Gastroesophageal sphincter (tissue), 4 donors: ENCODE measurements around the gene REPIN1. TPM values are rescaled to one million over a fixed set of nuclear protein-coding genes. Genes with fewer than 3 reads are reported as not detected.
A peak's percentile ranks its signal among the peaks of the same experiment; 100 is the strongest.

Experiments used
- ATAC-seq: fragments of 150-250 bp; one replicate; pipeline ENCODE4 v1.9.1; 2016; ENCODE audit warnings: mild to moderate bottlenecking, moderate library complexity
- H3K27ac ChIP-seq, 4 donors: fragments of 200-600 bp; sonication (generic) in 3 of 4; 1 replicate in 3 of 4; 2 replicates in 1 of 4; pipeline ENCODE4 v1.5.1; 2016 to 2019
- H3K27me3 ChIP-seq: fragments of 200-600 bp; sonication (generic); one replicate; pipeline ENCODE4 v1.5.1; 2019
- H3K36me3 ChIP-seq, 2 donors: fragments of 200-600 bp; sonication (generic); one replicate each; pipeline ENCODE4 v1.5.1; 2019; ENCODE audit warnings: control low read depth in 1 of 2
- H3K4me1 ChIP-seq, 3 donors: fragments of 200-600 bp; sonication (generic); 1 replicate in 2 of 3; 2 replicates in 1 of 3; pipeline ENCODE4 v1.5.1; 2016 to 2019; ENCODE audit warnings: control low read depth in 2 of 3
- H3K4me3 ChIP-seq, 2 donors: fragments of 200-600 bp; sonication (generic); one replicate each; pipeline ENCODE4 v1.5.1; 2019; ENCODE audit warnings: mild to moderate bottlenecking in 1 of 2, moderate library complexity in 1 of 2
- H3K9me3 ChIP-seq, 3 donors: fragments of 200-600 bp; sonication (generic); one replicate each; pipeline ENCODE4 v1.5.1; 2017 to 2019; ENCODE audit warnings: control low read depth in 2 of 3
- CTCF ChIP-seq, 4 experiments: fragments of 200-600 bp in 2 of 4; fragments of 450-650 bp in 2 of 4; sonication (generic) in 1 of 4; IDR thresholded peaks; one replicate each; pipeline ENCODE4 v1.5.1; 2017 to 2019; ENCODE audit warnings: antibody characterized with exemption in 4 of 4, mild to moderate bottlenecking in 2 of 4, moderate library complexity in 2 of 4
- EP300 ChIP-seq: sonication (generic); formaldehyde crosslinking; IDR thresholded peaks from one replicate; pipeline ENCODE4 v1.6.1; 2017; ENCODE audit warnings: antibody characterized with exemption, mild to moderate bottlenecking
- POLR2A ChIP-seq, 2 donors: fragments of 450-650 bp; IDR thresholded peaks; one replicate each; pipeline ENCODE4 v1.6.1; 2017; ENCODE audit warnings: antibody characterized with exemption in 2 of 2, mild to moderate bottlenecking in 2 of 2, moderate library complexity in 1 of 2
- POLR2AphosphoS5 ChIP-seq: sonication (generic); formaldehyde crosslinking; IDR thresholded peaks from one replicate; pipeline ENCODE4 v1.6.1; 2017; ENCODE audit warnings: antibody characterized with exemption
- WGBS, 2 donors: methylation state at CpG; one replicate each; pipeline ENCODE4 v1.1.5; 2018; ENCODE audit warnings: low coverage in 1 of 2; 5-methylcytosine and 5-hydroxymethylcytosine counted together
- total RNA-seq, 4 donors: library from RNA; depleted of rRNA; stranded (reverse); fragments of >200 nt; gene quantifications; one replicate each; pipeline ENCODE4 v1.1.0, GENCODE V29; 2016

REPIN1 gene
- total RNA-seq, 4 donors from 2014 or later: 72.7 to 132 (median 102) TPM

- H3K4me1 ChIP-seq: peaks cover 0 to 43% (median 30%) of the 10 kb centered on the region in 3 donors
- WGBS, 2 donors: 81 to 94% methylated on average over 3 to 5 of the region's 18 CpGs
- H3K27ac ChIP-seq: peak overlapping the region in 2 of 4 donors; percentile 86 to 90
- peaks cover 0 to 50% of the 10 kb centered on the region in 2 donors for H3K36me3 ChIP-seq
- no peak overlapping the region for H3K4me3 ChIP-seq
- H3K27me3 ChIP-seq: no peaks in the 10 kb centered on the region
- TF ChIP-seq POLR2A (IDR thresholded peaks at IDR 0.05): no peak
- ATAC-seq: no peak
- no peaks in the 10 kb centered on the region for H3K9me3 ChIP-seq
These were observed 35.6 kb upstream of the REPIN1 start for GRCh38 chr7:150332852-150333635.

- Histone ChIP-seq H3K4me3 (no peak overlapping the region), H3K4me1 (peaks cover 0 to 49% (median 35%) of the 10 kb centered on the region in 3 donors), H3K27ac (peak overlapping the region in 2 of 4 donors; percentile 86 to 90), H3K9me3 (no peaks in the 10 kb centered on the region), H3K36me3 (peaks cover 0 to 50% of the 10 kb centered on the region in 2 donors), H3K27me3 (no peaks in the 10 kb centered on the region)
- TF ChIP-seq EP300 (no peak), POLR2AphosphoS5 (no peak), POLR2A (IDR thresholded peaks at IDR 0.05) (no peak), CTCF (IDR thresholded peaks at IDR 0.05) (no peak)
- no peak for ATAC-seq
- WGBS, 2 donors: 43 to 100% methylated on average over 1 to 4 of the region's 10 CpGs
These were observed 35.0 kb upstream of the REPIN1 start for GRCh38 chr7:150333659-150334058.

GRCh38 chr7:150334108-150334507, 34.5 kb upstream of the REPIN1 start:
- Histone ChIP-seq H3K4me1 (peaks cover 0 to 54% (median 38%) of the 10 kb centered on the region in 3 donors), H3K27ac (peak overlapping the region in 3 of 4 donors; percentile 82 to 90 (median 86)), H3K36me3 (peaks cover 0 to 49% of the 10 kb centered on the region in 2 donors), H3K27me3 (no peaks in the 10 kb centered on the region), H3K4me3 (no peak overlapping the region), H3K9me3 (no peaks in the 10 kb centered on the region)
- WGBS, 2 donors: 77 to 78% methylated on average over 3 to 6 of the region's 8 CpGs
- TF ChIP-seq POLR2A (IDR thresholded peaks at IDR 0.05): no peak
- TF ChIP-seq CTCF (IDR thresholded peaks at IDR 0.05): no peak
- TF ChIP-seq EP300: no peak
- TF ChIP-seq POLR2AphosphoS5: no peak
- ATAC-seq: no peak

- Histone ChIP-seq H3K27ac (peak overlapping the region; percentile 3 to 90 (median 84)), H3K4me3 (no peak overlapping the region), H3K4me1 (peaks cover 0 to 65% (median 44%) of the 10 kb centered on the region in 3 donors), H3K9me3 (no peaks in the 10 kb centered on the region), H3K27me3 (no peaks in the 10 kb centered on the region), H3K36me3 (peaks cover 0 to 37% of the 10 kb centered on the region in 2 donors)
- 13 to 18% methylated on average over 3 to 7 of the region's 7 CpGs for WGBS, 2 donors
- ATAC-seq: peak; percentile 46
- TF ChIP-seq POLR2A (IDR thresholded peaks at IDR 0.05) (no peak), POLR2AphosphoS5 (peak; percentile 69)
These were observed 33.4 kb upstream of the REPIN1 start for GRCh38 chr7:150335108-150335773.

- TF ChIP-seq POLR2AphosphoS5 (no peak), POLR2A (IDR thresholded peaks at IDR 0.05) (no peak), CTCF (IDR thresholded peaks at IDR 0.05) (no peak), EP300 (no peak)
- Histone ChIP-seq H3K27ac (peak overlapping the region in 3 of 4 donors; percentile 82 to 90 (median 86)), H3K36me3 (peaks cover 0 to 32% of the 10 kb centered on the region in 2 donors), H3K4me1 (peaks cover 0 to 70% (median 47%) of the 10 kb centered on the region in 3 donors), H3K4me3 (no peak overlapping the region), H3K27me3 (no peaks in the 10 kb centered on the region), H3K9me3 (no peaks in the 10 kb centered on the region)
- ATAC-seq: no peak
- 50 to 60% methylated on average over 2 to 4 of the region's 6 CpGs for WGBS, 2 donors
These were observed 32.9 kb upstream of the REPIN1 start for GRCh38 chr7:150335774-150336112.
